GM18502 (cell line): ENCODE measurements around the gene TANGO6.
A peak's percentile ranks its signal among the peaks of the same experiment; 100 is the strongest.
"Not testable (repeated sequence)": the region's sequence is repeated elsewhere in the genome, so short reads cannot be mapped to it uniquely, and the experiment has no call there.

Source experiments
- ATAC-seq: cut with Tn5 transposase; IDR thresholded peaks from one replicate; pipeline ENCODE4 v1.9.1; 2021; ENCODE audit warnings: mild to moderate bottlenecking; ENCODE audit not compliant: unreplicated experiment, poor library complexity

Gene TANGO6

GRCh38 chr16:68843482-68844210 is at the start of gene TANGO6:
Gene TANGO6 (plus strand): TSS chr16:68843531. CDS start chr16:68843618, 87 bp downstream.
- ATAC-seq: peak; percentile 87

- ATAC-seq: no peak
These were observed 44.9 kb upstream of the TANGO6 start for GRCh38 chr16:68798398-68798797.

GRCh38 chr16:68800257-68800875 is 43.0 kb upstream of the TANGO6 start:
- ATAC-seq: peak; percentile 78

GRCh38 chr16:68802190-68802589 is 41.1 kb upstream of the TANGO6 start:
- ATAC-seq: no peak

GRCh38 chr16:68806422-68806821 is 36.9 kb upstream of the TANGO6 start:
- ATAC-seq: no peak

DNA sequence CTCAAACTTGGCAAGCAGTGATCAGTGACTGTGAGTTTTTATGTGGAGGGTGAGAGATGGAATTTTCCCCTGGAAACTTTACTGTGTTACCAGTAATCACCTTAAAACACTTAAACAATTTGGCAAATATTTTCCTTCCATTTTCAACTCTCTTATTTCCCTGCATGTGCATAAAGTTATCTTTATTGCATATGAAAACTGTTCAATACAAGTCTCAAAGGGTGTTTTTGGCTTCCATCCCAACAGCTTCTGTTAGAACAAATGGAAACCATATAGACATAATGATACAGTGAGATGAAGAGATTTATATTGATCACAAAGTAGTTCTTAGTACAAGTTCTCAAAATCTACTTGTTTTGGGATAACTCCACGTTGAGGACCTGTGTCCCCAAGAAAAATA is 36.4 kb upstream of the TANGO6 start:
- no peak for ATAC-seq

DNA sequence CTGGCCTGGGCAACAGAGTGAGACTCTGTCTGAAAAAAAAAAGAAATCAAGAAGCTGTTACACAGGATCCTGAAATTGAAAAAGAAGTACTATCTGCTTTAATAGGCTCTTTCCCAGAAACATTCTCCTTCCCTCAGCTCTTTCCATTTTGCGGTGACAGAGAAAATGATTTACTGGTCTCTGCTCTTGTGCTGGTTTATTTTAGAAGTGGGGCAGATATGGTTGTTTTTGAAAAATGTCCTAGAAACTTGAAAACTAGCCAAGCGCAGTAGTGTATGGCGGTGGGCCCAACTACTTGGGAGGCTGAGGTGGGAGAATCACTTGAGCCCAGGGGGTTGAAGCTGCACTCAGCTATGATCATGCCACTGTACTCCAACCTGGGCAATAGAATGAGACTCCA is 28.8 kb upstream of the TANGO6 start:
- ATAC-seq: no peak

GRCh38 chr16:68823401-68824135 is 19.8 kb upstream of the TANGO6 start:
- ATAC-seq: no peak

DNA sequence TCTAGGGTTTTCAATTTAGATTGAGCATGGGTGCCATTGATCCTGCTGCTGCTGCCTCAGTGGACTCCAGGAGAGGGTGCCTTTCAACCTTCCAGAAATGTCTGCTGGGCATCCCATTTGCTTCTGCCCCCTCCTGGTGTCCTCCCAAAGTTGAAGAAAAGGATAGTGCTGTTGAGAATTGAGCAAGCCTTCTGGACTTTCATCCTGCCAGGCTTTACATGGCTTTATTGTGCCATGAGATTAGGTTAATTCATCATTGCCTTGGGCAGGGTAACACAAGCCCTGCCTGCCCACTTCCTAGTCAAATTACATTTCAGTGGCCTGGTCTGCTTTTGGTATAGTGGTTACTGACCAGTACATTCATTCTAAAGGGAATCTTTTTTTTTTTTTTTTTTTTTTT is 17.9 kb upstream of the TANGO6 start:
- no peak for ATAC-seq

DNA sequence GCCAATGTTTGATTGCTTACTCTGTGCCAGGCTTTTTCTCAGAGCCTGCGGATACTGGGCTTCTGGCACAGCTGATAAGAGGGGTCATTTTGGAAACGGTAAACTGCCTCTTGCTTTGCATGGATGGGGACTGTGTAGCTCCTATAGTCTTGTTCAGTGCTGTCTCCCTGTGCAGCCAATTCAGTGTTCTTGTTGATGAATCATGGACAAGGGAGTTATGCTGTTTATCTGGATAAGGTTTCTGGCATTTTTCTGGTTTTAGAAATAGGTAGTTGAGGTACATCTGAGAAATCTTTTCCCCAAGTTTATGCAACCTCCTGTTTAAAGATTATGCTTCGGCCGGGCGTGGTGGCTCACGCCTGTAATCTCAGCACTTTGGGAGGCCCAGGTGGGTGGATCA is 16.7 kb upstream of the TANGO6 start:
- no peak for ATAC-seq

DNA sequence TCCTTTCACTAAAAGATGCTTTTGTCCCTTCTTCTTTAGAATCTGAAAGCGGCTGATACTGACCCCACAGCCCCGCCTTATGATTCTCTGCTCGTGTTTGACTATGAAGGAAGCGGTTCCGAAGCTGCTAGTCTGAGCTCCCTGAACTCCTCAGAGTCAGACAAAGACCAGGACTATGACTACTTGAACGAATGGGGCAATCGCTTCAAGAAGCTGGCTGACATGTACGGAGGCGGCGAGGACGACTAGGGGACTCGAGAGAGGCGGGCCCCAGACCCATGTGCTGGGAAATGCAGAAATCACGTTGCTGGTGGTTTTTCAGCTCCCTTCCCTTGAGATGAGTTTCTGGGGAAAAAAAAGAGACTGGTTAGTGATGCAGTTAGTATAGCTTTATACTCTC is 10.1 kb upstream of the TANGO6 start:
- no peak for ATAC-seq

DNA sequence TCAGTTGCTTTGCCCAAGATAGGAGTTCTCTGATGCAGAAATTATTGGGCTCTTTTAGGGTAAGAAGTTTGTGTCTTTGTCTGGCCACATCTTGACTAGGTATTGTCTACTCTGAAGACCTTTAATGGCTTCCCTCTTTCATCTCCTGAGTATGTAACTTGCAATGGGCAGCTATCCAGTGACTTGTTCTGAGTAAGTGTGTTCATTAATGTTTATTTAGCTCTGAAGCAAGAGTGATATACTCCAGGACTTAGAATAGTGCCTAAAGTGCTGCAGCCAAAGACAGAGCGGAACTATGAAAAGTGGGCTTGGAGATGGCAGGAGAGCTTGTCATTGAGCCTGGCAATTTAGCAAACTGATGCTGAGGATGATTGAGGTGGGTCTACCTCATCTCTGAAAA is 8.8 kb upstream of the TANGO6 start:
- no peak for ATAC-seq

- ATAC-seq: no peak
These were observed 7.4 kb upstream of the TANGO6 start for GRCh38 chr16:68835970-68836369.

DNA sequence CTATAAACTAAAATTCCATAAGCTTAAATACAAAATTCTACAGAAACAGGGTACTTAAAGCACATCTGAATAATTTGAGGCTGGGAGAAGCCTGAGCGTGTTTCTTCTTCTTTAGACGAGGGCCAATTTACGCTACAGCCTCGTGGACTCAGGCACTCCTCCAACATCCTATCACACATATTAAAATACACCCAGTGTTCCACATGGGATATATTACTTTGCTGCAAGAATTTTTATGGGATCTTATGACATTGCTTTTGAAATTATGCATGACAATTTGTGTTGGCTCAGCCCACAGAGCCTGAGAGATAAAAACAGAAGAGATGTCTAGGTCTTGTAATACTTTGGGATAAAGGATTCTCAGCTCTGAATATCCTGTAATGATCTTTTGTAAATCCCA is 3.5 kb upstream of the TANGO6 start:
- ATAC-seq: no peak

GRCh38 chr16:68842964-68843481 is 308 bp upstream of the TANGO6 start:
- not testable (repeated sequence) for ATAC-seq

- peak; percentile 22 for ATAC-seq
These were observed 857 bp downstream of the TANGO6 start for GRCh38 chr16:68844211-68844564.

DNA sequence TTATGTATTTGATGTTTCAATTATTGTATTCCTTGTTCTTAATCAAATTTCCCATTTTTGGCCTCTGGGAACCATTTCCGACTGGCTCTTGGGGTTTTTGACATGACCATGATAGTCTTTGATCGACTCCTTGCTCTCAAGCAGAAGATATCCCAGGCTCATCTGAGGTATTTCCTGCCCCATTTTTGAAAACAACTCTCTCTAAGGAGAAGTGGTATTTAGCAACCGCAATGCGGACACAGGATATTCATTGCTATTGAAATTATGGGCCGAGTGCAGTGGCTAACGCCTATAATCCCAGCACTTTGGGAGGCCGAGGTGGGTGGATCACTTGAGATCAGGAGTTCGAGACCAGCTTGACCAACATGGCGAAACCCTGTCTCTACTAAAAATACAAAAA is 5.5 kb downstream of the TANGO6 start:
- ATAC-seq: no peak

DNA sequence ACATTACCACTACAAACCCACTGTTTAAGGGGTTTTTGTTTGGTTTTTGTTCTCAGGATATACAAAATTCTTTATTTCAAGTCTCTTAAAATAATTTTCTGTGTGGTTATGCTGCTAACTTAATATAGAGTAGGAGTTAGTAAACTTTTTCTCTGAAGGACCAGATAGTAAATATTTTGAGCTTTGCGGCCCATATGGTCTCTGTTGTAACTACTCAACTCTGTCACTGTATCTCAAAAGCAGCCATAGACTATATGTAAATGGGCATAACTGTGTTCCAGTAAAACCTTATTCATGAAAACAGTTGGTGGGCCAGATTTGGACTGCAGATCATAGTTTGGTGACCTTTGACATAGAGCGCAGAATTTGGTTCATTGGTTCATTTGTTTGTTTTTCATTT is 7.2 kb downstream of the TANGO6 start:
- no peak for ATAC-seq

DNA sequence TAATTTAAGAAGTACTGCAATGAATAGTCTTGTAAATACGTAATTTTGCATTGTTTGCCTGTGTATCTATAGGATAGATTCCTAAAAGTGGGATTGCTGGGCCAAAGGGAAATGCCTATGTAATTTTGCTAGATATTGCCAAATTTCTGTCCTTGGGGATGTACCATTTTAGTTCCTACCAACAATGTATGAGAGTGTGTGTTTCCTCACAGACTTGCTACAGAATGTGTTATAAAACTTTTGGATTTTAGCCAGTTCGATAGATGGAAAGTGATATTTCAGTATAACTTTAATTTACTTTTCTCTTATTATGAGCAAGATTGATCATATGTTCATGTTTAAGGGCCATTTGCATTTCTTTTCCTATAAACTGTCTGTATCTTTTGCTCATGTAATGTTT is 8.3 kb downstream of the TANGO6 start:
- ATAC-seq: no peak

DNA sequence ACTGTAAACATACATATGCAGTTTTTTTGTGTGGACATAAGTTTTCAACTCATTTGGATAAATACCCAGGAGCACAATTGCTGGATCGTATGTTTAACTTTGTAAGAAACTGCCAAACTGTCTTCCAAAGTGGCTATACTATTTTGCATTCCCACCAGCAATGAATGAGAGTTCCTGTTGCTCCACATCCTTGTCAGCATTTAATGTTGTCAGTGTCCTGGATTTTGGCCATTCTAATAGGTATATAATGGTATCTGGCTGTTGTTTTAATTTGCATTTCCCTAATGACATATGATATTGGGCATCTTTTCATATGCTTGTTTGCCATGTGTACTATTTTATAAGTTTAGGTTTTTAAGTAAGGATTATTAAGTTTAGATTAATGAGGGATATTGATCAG is 14.1 kb downstream of the TANGO6 start:
- ATAC-seq: no peak

GRCh38 chr16:68859828-68860227 is 16.5 kb downstream of the TANGO6 start:
- no peak for ATAC-seq
